ENCODE results near the gene BMF.
"Not testable (repeated sequence)": the region's sequence is repeated elsewhere in the genome, so short reads cannot be mapped to it uniquely, and the experiment has no call there.

BMF gene

GRCh38 chr15:40079456-40079855, 29.2 kb downstream of the BMF start:
- no peaks in the 10 kb centered on the region for H3K9me3 ChIP-seq (ENCODE audit: control insufficient read depth, insufficient read depth, low read length)
- peaks cover 14% of the 10 kb centered on the region for H3K4me1 ChIP-seq (ENCODE audit: insufficient read depth, low read length)
- H3K9ac ChIP-seq (ENCODE audit: low read depth, low read length), result no peak overlapping the region
- H3K36me3 ChIP-seq (ENCODE audit: insufficient read depth, low read length), result no peaks in the 10 kb centered on the region

DNA sequence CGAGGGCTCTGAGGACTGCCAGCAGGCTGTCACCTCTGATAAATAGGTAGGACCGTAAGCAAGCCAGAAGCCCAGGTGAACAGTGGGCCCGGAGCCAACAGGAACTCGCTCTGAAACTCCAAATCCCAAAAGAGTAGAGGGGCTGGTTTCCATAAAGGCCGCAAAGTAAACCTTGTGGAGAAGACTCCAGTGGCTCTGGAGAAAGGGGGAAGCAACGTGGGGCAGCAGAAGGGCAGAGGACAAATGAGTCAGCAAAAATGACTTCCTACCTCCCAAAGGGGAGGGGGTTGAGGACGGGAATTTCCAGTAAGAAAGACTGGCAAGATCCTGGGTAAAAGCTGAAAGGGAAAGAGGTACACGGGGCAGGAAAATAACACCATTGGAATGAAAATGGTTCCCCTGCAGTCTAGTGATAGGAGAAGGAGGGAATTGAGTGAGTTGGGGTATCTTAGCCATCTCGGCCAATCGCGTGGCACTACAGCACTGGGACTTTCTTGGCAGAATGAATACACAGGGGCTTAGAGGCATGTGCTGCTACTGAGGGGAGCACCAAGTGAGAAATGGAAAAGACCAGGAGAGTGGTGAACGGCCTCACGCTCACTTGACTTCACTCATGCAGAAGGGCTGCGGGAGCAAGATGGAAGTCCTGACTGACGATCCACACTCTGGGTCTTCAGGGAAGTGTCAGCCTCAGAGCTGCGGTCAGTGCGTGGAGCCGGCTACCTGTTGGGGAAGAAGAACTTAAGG, 33.2 kb downstream of the BMF start:
- Histone ChIP-seq H3K9ac (ENCODE audit: low read depth, low read length) (no peak overlapping the region), H3K4me1 (ENCODE audit: insufficient read depth, low read length) (peaks cover 8% of the 10 kb centered on the region), H3K9me3 (ENCODE audit: control insufficient read depth, insufficient read depth, low read length) (no peaks in the 10 kb centered on the region), H3K36me3 (ENCODE audit: insufficient read depth, low read length) (no peaks in the 10 kb centered on the region)

- not testable (repeated sequence) for H3K9ac ChIP-seq (ENCODE audit: low read depth, low read length); H3K4me1 ChIP-seq (ENCODE audit: insufficient read depth, low read length); H3K36me3 ChIP-seq (ENCODE audit: insufficient read depth, low read length); H3K9me3 ChIP-seq (ENCODE audit: control insufficient read depth, insufficient read depth, low read length)
Measured at GRCh38 chr15:40074656-40075055, 34.0 kb downstream of the BMF start.

GRCh38 chr15:40073716-40074490, 34.8 kb downstream of the BMF start:
- not testable (repeated sequence) for H3K36me3 ChIP-seq (ENCODE audit: insufficient read depth, low read length); H3K9ac ChIP-seq (ENCODE audit: low read depth, low read length); H3K9me3 ChIP-seq (ENCODE audit: control insufficient read depth, insufficient read depth, low read length)
- H3K4me1 ChIP-seq (ENCODE audit: insufficient read depth, low read length), result peaks cover 14% of the 10 kb centered on the region

- H3K36me3 ChIP-seq (ENCODE audit: insufficient read depth, low read length), result no peaks in the 10 kb centered on the region
- H3K9me3 ChIP-seq (ENCODE audit: control insufficient read depth, insufficient read depth, low read length), result no peaks in the 10 kb centered on the region
- peaks cover 14% of the 10 kb centered on the region for H3K4me1 ChIP-seq (ENCODE audit: insufficient read depth, low read length)
- H3K9ac ChIP-seq (ENCODE audit: low read depth, low read length), result no peak overlapping the region
Measured at GRCh38 chr15:40072216-40072990, 36.3 kb downstream of the BMF start.

- H3K36me3 ChIP-seq (ENCODE audit: insufficient read depth, low read length), result no peaks in the 10 kb centered on the region
- no peak overlapping the region for H3K9ac ChIP-seq (ENCODE audit: low read depth, low read length)
- H3K4me1 ChIP-seq (ENCODE audit: insufficient read depth, low read length), result peaks cover 12% of the 10 kb centered on the region
- no peaks in the 10 kb centered on the region for H3K9me3 ChIP-seq (ENCODE audit: control insufficient read depth, insufficient read depth, low read length)
Measured at GRCh38 chr15:40070608-40071218, 38.0 kb downstream of the BMF start.

GRCh38 chr15:40070166-40070557, 38.5 kb downstream of the BMF start:
- Histone ChIP-seq H3K9ac (ENCODE audit: low read depth, low read length) (no peak overlapping the region), H3K9me3 (ENCODE audit: control insufficient read depth, insufficient read depth, low read length) (no peaks in the 10 kb centered on the region), H3K36me3 (ENCODE audit: insufficient read depth, low read length) (no peaks in the 10 kb centered on the region), H3K4me1 (ENCODE audit: insufficient read depth, low read length) (peaks cover 7% of the 10 kb centered on the region; the same call in 1 of the 2 replicates)

GRCh38 chr15:40069178-40070165, 39.2 kb downstream of the BMF start:
- H3K9me3 ChIP-seq (ENCODE audit: control insufficient read depth, insufficient read depth, low read length), result no peaks in the 10 kb centered on the region
- no peaks in the 10 kb centered on the region for H3K36me3 ChIP-seq (ENCODE audit: insufficient read depth, low read length)
- no peak overlapping the region for H3K9ac ChIP-seq (ENCODE audit: low read depth, low read length)
- peaks cover 13% of the 10 kb centered on the region; the same call in 1 of the 2 replicates for H3K4me1 ChIP-seq (ENCODE audit: insufficient read depth, low read length)

DNA sequence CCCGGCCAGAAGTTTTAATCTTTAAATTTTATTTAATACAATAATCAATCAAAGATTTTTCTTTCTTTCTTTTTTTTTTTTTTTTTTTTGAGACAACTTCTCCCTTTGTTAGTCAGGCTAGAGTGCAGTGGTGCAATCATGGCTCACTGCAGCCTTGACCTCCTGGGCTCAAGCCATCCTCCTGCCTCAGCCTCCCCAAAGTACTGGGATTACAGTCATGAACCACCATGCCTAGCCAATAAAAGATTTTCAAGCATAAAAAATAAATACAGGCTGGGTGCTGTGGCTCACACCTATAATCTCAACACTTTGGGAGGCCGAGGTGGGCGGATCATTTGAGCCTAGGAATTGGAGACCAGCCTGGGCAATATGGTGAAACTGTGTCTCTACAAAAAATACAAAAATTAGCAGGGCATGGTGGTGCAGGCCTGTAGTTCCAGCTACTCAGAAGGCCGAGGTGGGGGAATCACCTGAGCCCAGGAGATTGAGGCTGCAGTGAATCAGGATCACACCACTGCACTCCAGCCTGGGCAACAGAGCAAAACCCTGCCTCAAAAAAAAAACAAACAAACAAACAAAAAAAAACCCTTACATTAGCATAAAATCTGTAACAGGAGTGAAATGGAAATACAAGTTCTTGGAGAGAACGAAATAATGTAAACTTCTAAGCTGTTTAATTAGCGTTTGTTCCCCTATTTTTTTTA, 40.6 kb downstream of the BMF start:
- Histone ChIP-seq H3K9ac (ENCODE audit: low read depth, low read length) (no peak overlapping the region), H3K4me1 (ENCODE audit: insufficient read depth, low read length) (peaks cover 24% of the 10 kb centered on the region; the same call in 1 of the 2 replicates), H3K36me3 (ENCODE audit: insufficient read depth, low read length) (no peaks in the 10 kb centered on the region), H3K9me3 (ENCODE audit: control insufficient read depth, insufficient read depth, low read length) (no peaks in the 10 kb centered on the region)

DNA sequence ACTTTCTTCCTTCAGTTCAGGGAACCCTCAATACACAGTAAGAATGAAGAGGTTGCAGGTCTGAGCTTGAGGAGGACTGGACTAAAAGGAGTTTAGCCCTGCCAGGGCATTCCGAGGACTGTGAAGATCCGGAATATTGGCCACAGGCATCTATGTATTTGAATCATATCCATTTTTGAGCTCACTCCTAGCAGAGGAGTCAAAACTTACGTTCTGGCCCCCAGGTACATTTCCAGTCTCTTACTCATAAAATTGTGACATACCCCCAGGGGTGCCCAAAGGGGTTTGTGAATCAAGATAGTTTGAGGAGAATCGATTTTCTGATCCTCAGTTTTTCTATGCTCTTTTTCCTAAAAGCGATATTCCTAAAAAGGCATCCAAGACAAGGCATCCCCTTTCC, 42.1 kb downstream of the BMF start:
- H3K36me3 ChIP-seq (ENCODE audit: insufficient read depth, low read length), result no peaks in the 10 kb centered on the region
- peaks cover 28% of the 10 kb centered on the region; the same call in 1 of the 2 replicates for H3K4me1 ChIP-seq (ENCODE audit: insufficient read depth, low read length)
- no peaks in the 10 kb centered on the region for H3K9me3 ChIP-seq (ENCODE audit: control insufficient read depth, insufficient read depth, low read length)
- H3K9ac ChIP-seq (ENCODE audit: low read depth, low read length), result no peak overlapping the region

- Histone ChIP-seq H3K4me1 (ENCODE audit: insufficient read depth, low read length) (peaks cover 28% of the 10 kb centered on the region; the same call in 1 of the 2 replicates), H3K9me3 (ENCODE audit: control insufficient read depth, insufficient read depth, low read length) (no peaks in the 10 kb centered on the region), H3K36me3 (ENCODE audit: insufficient read depth, low read length) (no peaks in the 10 kb centered on the region), H3K9ac (ENCODE audit: low read depth, low read length) (no peak overlapping the region)
Measured at GRCh38 chr15:40065166-40065565, 43.5 kb downstream of the BMF start.

GRCh38 chr15:40064231-40064894, 44.3 kb downstream of the BMF start:
- Histone ChIP-seq H3K9me3 (ENCODE audit: control insufficient read depth, insufficient read depth, low read length) (no peaks in the 10 kb centered on the region), H3K9ac (ENCODE audit: low read depth, low read length) (no peak overlapping the region), H3K4me1 (ENCODE audit: insufficient read depth, low read length) (peaks cover 25% of the 10 kb centered on the region; the same call in 1 of the 2 replicates), H3K36me3 (ENCODE audit: insufficient read depth, low read length) (no peaks in the 10 kb centered on the region)

Data from ES-I3 (cell line).